NOMO-1 treated with dmso at 0.1 percent for 144 hours (cell line): ENCODE measurements around the gene GAK.
"Not testable (repeated sequence)": the region's sequence is repeated elsewhere in the genome, so short reads cannot be mapped to it uniquely, and the experiment has no call there.

Experiments used
- DNase-seq: peaks from one replicate; lab custom pipeline; 2025; ENCODE audit not compliant: unreplicated experiment; lab: John Stamatoyannopoulos, UW

GAK gene

DNA sequence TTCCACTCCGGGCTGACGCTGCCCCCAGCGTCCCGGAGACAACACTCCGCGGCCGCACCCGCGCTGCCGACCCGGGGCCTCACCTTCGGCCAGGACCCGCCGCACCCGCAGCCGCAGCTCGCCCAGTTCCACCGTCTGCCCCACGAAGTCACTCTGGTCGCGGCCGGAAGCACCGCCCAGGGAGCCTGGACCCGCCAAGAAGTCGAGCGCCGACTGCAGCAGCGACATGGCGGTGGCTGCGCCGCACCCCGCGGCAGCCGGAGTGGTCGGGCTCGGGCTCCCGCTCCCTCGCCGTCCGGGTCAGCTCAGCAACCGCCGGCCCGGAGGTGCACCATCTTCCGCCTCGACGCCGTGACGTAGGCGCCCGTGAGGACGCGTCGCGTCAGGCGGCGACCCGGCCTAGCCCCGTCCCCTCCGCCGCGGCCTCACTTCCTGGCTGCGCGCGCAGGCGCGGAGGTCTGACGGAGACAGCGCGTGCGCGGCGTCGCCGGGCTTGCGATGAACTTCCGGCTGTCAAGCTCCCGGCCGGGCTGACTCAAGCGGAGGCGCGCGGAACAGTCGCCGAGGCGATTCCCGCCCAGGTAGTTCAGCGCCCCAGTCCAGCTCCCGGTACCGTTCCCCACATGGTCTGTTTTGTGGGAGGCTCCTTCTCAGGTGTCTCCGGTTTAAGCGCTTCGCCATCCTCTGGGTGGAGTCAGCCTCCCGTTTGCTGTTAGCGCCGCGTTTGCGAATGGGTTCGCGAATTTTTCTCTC, at the start of gene GAK, which contains the start of gene TMEM175:
Gene GAK (minus strand): TSS at position 357 of the 753 bp plus-strand sequence. CDS start 129 bp downstream, at position 228.
Gene TMEM175 (plus strand): TSS at position 501 of the 753 bp plus-strand sequence. CDS start 15,280 bp downstream, outside the sequence.
- peak; percentile 94 for DNase-seq

DNA sequence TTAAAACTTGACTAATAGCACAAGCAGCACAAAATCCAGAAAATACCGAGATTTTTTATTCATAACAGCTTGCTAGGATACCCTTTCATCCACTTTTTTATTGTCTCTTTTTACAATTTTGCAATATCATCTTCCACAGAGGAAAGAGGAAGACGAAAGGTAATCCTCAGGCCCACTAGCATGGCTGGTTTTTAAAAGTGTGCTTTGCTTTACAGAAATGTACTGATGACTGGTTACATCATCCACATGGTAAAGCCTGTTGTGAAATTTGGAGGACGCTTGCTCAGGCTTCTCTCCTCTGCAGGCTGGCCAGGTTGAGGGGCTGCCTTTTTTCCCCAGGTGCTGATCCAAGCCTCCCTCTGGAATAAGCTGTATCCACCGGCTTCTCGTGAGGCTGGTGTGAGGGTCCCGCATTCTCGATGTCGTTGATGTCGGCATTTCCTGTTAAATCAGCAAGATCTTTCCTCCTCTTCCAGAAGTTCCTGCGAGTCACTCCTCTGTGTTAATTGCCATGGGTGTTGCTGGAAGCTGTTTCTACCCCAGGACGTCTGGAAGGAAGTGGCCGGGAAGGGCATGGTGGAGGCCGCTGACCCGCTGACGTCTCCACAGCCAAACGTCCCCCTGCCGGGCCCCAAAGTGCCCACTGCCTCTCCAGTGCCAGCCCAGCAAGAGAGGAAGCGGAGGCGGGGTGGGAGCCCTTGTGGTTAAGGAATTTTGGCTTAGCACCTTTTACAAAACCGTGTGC, 47.0 kb upstream of the GAK start:
- peak; percentile 90 for DNase-seq

DNA sequence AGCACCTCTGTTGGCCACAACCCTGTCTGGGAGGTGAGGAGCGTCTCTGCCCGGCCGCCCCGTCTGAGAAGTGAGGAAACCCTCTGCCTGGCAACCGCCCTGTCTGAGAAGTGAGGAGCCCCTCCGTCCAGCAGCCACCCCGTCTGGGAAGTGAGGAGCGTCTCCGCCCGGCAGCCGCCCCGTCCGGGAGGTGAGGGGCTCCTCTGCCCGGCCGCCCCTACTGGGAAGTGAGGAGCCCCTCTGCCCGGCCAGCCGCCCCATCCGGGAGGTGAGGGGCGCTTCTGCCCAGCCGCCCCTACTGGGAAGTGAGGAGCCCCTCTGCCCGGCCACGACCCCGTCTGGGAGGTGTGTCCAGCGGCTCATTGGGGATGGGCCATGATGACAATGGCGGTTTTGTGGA, 43.9 kb upstream of the GAK start:
- DNase-seq: not testable (repeated sequence)

DNA sequence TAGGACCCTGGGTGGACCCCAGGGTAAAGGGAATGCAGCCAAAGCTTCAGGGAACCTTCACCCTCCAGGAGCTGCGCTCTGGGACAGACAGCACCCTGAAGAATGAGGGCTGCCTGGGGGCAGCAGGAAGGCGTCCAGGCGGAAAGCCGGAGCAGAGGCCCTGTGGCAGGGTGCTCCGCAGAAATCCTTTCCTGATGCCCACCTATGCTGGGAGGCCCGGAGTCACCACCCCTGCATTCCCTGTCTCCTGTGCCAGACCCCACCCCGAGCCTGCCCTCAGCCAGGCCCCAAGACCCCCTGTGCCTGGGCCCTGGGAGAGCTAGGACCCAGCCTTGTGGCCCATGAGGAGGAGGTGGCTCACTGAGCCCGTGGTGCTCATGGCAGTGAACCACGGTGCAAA, 42.6 kb upstream of the GAK start:
- DNase-seq: no peak

DNA sequence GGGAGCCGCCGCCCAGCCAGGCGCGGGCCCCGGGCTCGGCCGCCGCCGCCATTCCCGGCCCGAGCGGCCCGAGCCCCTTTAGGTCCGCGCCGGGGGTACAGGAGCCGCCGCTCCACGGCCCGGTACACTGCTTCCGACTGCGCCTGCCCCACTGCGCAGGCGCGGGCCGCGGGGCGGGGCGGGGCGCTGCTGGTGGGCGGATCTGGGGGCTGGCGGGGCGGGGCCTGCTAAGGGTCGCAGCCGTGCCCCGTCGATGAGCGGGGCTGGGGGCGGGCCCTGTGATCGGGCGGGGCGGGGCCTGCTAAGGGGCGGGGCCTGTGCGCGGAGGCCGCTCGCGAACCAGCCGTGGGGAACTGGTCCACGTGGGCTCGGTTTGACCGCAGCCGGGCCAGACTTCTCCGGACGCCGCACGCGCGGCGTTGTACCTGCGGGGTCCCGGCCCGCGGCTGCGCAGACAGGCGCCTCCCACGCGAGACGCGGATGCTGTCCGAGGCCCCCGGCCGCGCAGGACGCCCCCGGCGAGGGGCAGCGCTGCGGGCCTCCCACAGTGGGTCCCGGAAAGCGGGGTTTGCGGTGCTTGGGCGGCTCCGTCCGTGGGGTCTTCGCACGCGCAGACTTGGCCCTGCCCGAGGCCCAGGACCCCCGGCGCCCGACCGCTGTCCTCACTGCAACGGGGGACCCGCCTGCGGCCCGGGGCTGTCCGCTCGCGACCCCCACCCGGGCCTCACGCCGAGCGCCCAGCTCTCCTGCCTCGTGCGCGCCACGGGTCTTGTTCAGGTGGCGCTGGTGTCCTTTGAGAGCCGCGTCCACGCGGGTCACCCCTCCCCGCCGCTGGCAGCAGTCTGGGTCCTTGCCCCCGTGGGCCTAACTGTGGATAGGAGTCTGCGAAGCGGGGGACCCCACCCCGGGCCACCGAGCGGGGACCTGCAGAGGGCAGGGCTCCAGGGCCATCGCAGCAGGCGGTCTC, 41.6 kb upstream of the GAK start, which contains the start of gene DGKQ:
Gene DGKQ (minus strand): TSS at position 139 of the 967 bp plus-strand sequence. CDS start 87 bp downstream, at position 52.
- peak; percentile 76 for DNase-seq

DNA sequence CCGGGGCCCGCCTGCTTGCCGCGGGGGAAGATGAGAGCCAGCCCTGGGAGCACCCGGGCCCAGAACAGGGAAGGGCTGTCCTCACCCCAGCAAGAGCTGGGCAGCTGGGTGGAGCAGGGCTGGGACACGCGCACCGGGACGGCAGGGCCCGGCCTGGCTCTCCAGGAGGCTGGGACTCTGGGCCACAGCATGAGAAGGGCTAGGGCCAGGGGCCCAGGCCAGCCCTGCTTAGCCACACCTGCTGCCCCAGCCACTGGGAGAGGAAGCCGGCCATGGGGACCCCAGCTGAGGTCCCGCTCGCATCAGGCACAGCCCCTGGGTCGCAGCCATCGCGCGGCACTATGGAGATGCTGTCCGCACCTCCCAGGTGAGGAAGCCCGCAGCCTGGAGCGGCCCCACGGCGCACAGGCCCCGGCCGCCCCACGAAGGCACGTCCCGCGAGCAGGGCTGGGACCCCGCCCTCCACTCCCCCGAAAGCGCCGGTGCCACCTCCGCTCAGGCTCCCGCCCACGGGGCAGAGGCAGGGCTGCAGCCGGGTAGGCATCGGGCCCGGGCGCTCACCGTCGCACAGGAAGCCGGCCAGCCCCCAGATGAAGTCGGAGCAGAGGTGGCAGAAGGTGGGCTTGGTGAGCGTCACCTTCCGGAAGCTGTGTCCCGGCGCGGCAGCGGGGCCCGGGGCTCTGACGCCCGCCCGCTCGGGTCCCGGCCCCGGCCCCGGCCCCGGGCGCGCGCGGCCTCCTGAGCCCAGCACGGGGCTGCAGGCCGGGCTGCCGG, 40.7 kb upstream of the GAK start:
- DNase-seq: no peak

DNA sequence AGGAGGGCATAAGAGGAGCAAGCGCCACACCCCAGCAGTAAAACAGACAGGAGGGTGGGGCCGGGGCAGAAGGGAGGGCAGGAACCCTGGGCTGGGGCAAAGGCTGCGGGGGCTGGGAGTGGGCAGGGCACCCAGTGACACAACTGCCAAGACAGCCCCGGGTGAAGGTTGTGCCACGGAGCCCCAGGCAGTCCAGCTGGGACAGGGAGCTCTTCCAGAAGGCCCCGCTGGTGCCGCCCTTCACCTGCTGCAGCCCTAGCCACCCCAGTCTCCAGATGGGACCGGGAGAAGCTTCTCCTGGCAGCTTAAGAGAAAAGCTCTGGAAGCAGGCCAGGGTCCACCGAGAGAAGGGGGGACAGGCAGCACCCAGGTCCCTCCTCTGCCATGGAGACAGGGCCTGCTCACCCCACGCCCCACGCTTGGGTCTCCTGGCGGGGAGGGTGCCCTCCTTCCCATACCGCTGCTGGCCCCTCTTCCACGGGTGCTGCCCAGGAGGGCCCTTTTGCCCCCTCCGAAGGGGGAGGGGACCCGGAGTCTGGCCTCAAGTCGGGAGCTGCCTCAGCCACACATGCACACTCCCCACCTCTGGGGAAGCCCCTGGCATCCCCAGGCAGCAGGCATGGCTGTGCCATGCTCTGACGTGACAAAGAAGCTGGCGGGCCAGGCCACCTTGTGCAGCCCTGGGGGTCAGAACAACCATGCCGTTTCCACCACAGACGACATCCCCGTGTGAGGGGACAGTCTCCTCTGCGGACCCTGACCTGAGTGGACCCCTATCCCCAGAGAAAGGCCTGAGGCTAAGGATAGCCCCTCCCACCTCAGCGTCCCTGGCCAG, 39.8 kb upstream of the GAK start:
- DNase-seq: no peak

DNA sequence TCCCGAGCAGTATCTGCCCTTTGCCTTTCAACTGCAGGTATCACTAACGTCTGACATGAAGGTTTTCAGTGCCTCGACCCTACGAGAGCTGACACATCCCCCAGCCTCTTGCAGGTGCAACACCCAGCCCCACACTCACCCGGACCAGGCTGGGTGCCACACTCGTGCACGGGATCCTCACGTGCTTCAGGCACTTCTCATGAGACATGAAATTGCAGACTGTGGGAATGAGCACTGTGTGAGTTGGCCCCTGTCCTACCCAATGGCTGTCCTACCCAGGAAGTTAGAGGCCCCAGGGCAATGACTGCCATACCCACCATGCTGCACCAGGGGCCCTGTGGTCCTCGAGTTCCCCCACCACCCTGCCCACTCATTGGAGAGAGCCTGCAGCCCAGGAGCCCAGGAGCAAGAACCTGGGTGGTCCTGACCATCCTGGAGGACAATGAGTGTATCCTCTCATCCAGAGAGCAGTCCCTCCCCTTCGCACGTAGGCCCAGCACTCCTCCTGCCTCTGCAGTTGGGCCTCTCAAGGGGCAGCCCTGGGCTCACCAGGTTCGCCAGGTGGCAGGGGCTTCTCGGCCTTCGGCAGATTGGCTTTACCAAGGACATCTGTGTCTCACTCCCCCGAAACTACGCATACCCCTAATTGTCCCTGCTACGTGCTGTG, 38.9 kb upstream of the GAK start:
- DNase-seq: no peak

DNA sequence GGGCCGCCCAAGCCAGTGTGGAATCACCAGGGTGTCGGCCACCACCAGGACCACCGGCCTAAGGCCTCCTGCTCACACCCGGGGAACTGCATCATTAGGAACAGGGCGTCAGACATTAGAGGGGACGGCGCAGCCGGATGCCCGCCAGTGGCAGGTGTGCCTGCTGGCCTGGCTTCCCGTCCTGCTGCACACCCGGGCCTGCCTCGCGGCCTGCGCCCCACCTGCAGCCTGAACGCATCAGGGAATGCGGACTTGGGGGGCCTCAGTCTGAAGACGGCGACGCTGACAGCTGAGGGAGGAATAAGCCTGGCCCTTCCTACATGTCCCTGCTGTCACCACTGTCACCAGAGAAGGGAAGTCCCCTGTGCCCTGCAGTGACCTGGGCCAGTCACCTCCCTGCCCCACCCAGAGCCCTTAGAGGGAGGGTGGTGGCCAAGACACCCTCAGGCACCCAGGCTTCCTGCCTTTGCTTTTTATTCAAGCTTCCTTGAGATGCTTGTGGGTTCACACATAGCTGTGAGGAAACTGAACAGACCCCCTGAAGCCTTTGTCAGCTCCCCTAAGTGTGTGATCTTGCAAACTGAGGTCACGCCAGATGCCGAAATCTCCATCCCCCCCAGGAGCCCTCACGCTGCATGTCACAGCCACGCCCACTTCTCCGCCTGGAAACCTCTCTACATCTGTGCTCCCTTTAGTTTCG, 38.1 kb upstream of the GAK start:
- no peak for DNase-seq

DNA sequence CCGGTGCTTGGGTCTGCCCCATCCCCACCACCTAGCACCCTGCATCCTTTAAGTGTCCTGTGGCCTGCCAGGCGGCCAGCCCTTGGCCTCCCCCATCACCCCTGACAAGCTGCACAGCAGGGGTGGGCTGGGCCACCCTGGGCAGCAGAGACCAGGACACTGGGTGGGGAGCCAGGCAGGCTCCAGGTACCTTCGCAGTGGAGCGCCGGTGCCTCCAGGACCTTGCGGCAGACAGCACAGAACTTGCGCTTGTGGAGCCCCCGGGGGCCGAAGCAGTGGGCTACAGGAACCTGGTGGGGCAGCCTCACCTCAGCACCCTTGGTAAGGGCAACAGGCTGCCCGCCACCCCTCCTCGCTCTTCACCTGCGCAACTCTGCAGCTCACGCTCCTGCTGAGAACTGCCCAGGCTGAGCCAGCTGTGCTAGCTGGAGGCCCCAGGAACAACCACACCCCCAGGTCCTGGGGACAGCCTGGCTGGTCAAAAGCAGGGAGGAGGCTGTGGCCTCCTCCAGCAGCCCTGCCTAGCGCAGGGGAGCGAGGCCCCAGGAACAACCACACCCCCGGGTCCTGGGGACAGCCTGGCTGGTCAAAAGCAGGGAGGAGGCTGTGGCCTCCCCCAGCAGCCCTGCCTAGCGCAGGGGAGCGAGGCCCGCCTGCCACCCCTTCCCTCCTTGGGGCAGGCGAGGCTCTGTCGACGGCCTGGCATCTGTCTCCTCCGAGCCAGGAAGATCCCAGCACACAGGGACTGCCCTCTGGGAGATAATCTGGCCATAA, 36.7 kb upstream of the GAK start:
- DNase-seq: no peak

DNA sequence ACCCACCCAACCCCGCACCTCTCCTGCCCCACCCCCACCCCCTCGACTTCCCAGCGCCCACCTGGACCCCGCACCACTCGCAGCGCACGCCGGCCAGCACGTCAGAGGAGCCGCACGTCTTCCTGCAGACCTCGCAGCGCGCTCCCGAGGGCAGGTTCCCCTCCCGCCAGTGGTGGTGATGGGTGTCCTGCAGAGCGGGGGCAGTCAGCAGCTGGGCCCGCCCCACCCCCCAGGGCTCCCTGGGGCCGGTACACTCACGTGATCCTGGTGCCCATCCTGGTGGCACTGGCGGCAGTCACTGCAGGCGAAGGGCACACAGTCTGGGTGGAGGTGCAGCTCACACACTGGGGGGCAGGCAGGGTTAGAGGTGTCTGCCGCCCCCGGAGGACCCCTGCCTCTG, 36.1 kb upstream of the GAK start:
- no peak for DNase-seq

DNA sequence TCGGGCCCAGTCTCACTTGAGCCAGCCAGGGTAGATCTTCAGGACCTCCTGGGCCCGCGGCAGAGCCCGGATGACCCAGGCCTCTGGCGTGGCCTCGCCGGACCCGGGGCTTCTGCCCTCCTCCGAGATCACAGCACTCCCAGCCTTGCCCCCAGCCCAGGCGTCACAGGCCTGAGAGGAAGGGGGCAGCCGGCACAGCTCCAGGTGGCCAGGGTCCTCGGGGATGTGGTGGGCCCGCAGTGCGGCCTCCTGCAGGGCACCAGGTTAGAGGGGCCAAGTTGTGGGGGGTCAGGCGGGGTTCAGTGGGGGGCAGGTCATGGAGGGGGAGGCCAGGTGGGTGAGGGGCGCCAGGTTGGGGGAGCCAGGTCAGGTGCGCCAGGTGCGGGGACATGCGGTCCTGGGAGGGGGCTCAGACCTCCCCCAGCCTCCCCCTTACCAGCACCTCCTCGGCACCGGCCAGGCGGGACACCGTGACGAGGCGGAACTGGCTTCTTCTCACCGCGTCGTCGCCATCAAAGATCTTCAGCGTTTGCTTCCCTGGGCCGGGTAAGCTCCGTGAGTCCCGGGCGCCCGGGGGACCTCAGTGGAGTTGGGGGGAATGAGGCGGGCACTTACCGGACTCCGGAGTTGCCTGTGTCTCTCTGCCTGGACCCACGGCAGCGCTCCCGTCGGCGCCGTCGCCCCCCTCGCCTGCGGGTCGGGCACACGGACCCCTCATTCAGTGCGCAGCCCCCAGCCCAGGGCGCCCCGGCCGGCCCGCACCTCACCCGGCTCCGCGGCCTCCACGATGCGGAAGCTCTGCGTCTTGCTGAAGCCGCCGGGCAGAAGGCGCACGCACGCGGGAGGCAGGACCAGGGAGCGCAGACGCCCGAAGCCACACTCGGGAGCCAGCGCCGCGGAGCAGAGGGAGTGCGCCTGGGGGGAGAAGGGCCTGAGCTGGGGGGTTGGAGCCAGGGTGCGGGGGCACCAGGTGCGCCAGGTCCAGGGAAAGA, 35.3 kb upstream of the GAK start:
- no peak for DNase-seq

DNA sequence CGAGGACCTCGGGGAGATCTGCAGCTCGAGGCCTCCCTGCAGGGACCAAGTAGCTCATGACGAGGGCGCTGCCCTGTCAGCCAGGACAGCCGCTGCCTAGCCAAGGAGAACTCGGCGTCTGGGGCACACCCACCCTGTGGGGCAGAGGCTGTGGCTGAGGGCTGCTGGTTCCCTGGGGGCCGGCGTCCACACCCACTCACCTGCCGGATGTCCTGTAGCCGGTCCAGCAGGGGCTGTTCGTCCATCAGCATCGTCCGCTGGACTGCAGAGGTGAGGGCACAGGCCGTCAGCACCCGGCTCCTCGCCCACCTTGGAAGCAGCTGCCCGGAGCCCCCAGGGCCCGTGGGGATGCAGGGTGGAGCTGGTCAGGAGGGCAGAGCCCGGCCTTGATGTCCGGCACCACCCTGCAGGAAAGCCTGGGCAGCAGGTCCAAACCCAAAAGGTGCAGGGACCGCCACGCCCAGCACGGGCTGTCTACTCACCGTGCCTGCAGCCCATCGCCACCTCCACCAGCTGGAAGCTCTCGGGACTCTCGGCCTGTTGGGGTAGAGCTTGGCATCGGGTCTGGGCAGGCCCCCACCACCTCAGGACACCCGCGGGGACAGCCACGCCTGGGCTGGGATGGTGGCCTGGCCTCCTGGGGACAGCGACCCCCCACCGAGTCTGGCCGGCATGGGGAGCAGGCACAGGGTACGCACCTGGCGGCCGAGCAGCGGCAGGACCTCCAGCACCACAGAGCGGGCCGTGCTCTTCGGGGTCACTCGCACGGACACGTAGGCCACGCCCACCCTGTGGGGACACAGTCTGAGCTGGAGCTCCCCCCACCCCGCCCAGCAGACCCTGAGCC, 34.4 kb upstream of the GAK start:
- DNase-seq: no peak

DNA sequence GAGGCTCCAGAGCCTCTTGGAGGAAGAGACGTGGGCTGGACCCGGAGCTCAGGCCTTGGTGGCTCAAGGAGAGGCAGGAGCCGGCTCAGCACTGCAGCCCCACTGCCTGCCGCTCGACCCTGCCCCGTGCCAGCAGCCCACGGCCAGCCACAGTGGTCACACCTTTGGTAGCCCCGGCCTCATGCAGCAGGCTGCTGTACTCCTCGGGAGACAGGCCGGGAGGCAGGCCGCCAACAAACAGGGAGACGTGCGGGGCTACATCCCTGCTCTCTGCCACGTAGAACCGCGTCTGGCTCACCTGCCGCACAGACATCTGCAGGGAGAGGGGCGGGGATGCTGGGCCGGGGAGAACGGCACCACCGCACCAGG, 33.6 kb upstream of the GAK start:
- DNase-seq: no peak

DNA sequence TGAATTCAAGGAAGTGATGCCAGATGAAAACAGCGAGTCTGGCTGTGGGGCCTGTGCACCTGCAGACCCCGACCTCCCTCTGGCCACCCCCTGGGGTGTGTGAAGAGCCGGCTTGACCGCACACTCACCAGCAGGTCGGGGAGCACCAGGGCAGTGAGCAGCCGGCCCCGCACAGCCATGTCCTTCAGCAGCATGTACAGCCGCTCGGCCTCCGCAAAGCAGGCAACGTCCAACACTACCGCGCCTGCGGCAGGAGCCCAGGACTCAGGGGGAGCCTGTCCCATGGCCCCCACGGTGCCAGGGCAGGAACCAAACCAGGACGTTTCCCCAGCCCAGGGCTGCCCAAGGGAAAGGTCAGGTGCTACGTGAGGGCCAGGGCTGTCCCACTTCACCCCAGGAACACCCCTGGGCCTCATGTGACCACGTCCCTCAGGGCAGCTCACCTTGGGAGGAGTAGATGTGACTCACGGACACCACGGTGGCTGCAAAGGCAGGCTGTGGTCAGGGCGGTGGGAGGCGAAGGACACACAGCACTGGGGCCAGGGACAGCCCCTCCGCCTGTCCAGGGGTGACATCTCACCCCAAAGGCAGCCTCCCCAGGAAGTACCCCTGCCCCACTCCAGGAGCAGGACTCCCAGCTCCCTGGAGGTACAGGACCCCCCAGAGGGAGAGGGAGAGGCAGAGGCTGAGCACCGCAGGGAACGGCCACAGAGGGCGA, 33.1 kb upstream of the GAK start:
- no peak for DNase-seq
